Suprapubic skin (tissue), 4 donors: ENCODE measurements around the gene ICA1. TPM values are rescaled to one million over a fixed set of nuclear protein-coding genes. Genes with fewer than 3 reads are reported as not detected.

ENCODE experiments used
- DNase-seq, 2 donors: peaks; one replicate each; pipeline ENCODE4 v3.0.0-alpha.2; 2019; ENCODE audit warnings: low spot score in 2 of 2
- H3K27ac ChIP-seq: fragments of 200-600 bp; sonication (generic); one replicate; pipeline ENCODE4 v1.5.1; 2019
- H3K27me3 ChIP-seq: fragments of 200-600 bp; sonication (generic); one replicate; pipeline ENCODE4 v1.5.1; 2019
- H3K36me3 ChIP-seq: fragments of 200-600 bp; sonication (generic); one replicate; pipeline ENCODE4 v1.5.1; 2019
- H3K4me1 ChIP-seq: fragments of 200-600 bp; sonication (generic); one replicate; pipeline ENCODE4 v1.5.1; 2019
- H3K4me3 ChIP-seq: fragments of 200-600 bp; sonication (generic); one replicate; pipeline ENCODE4 v1.5.1; 2019; ENCODE audit warnings: mild to moderate bottlenecking
- H3K9me3 ChIP-seq: fragments of 200-600 bp; sonication (generic); one replicate; pipeline ENCODE4 v1.5.1; 2019
- CTCF ChIP-seq, 2 donors: fragments of 200-600 bp in 1 of 2; fragments of 450-650 bp in 1 of 2; sonication (generic) in 1 of 2; IDR thresholded peaks; one replicate each; pipeline ENCODE4 v1.5.1; 2016 to 2019; ENCODE audit warnings: antibody characterized with exemption in 2 of 2, mild to moderate bottlenecking in 1 of 2, moderate library complexity in 1 of 2
- EP300 ChIP-seq: sonication (generic); formaldehyde crosslinking; IDR thresholded peaks from one replicate; pipeline ENCODE4 v1.6.1; 2017; ENCODE audit warnings: antibody characterized with exemption
- POLR2A ChIP-seq, 2 donors: fragments of 450-650 bp; IDR thresholded peaks; one replicate each; pipeline ENCODE4 v1.6.1; 2017; ENCODE audit warnings: antibody characterized with exemption in 2 of 2, mild to moderate bottlenecking in 2 of 2, moderate library complexity in 2 of 2
- POLR2AphosphoS5 ChIP-seq, 3 donors: sonication (generic); formaldehyde crosslinking; IDR thresholded peaks; one replicate each; pipeline ENCODE4 v1.6.1; 2017; ENCODE audit warnings: antibody characterized with exemption in 3 of 3
- WGBS: methylation state at CpG from one replicate; pipeline ENCODE4 v1.1.5; 2018; 5-methylcytosine and 5-hydroxymethylcytosine counted together
- total RNA-seq, 4 donors: library from RNA; depleted of rRNA; stranded (reverse); fragments of >200 nt; gene quantifications; one replicate each; pipeline ENCODE4 v1.1.0, GENCODE V29; 2016

The ICA1 gene
- total RNA-seq, 4 donors from 2014 or later, result 22.3 to 140 (median 38.8) TPM

GRCh38 chr7:8232999-8233847, 28.7 kb downstream of the ICA1 start:
- Histone ChIP-seq H3K4me1 (no peaks in the 10 kb centered on the region), H3K27ac (no peak overlapping the region), H3K4me3 (no peak overlapping the region), H3K27me3 (no peaks in the 10 kb centered on the region), H3K36me3 (no peaks in the 10 kb centered on the region), H3K9me3 (no peaks in the 10 kb centered on the region)
- WGBS, result 88% methylated on average over 8 of the region's 8 CpGs
- no peak for TF ChIP-seq POLR2A (IDR thresholded peaks at IDR 0.05)
- TF ChIP-seq POLR2AphosphoS5 (IDR thresholded peaks at IDR 0.05), result no peak
- TF ChIP-seq EP300, result no peak
- no peak for TF ChIP-seq CTCF (IDR thresholded peaks at IDR 0.05)
- no peak for DNase-seq

GRCh38 chr7:8229927-8230326, 32.0 kb downstream of the ICA1 start:
- Histone ChIP-seq H3K4me1 (no peaks in the 10 kb centered on the region), H3K36me3 (no peaks in the 10 kb centered on the region), H3K27me3 (no peaks in the 10 kb centered on the region), H3K27ac (no peak overlapping the region), H3K9me3 (no peaks in the 10 kb centered on the region), H3K4me3 (no peak overlapping the region)
- WGBS, result 73% methylated on average over 3 of the region's 3 CpGs
- TF ChIP-seq CTCF (IDR thresholded peaks at IDR 0.05) (no peak), POLR2AphosphoS5 (IDR thresholded peaks at IDR 0.05) (no peak), EP300 (no peak), POLR2A (IDR thresholded peaks at IDR 0.05) (no peak)
- no peak for DNase-seq

- no peak for DNase-seq
- Histone ChIP-seq H3K27ac (no peak overlapping the region), H3K36me3 (no peaks in the 10 kb centered on the region), H3K9me3 (no peaks in the 10 kb centered on the region), H3K27me3 (no peaks in the 10 kb centered on the region), H3K4me3 (no peak overlapping the region), H3K4me1 (no peaks in the 10 kb centered on the region)
- 94% methylated on average over 6 of the region's 6 CpGs for WGBS
- TF ChIP-seq EP300, result no peak
- TF ChIP-seq CTCF (IDR thresholded peaks at IDR 0.05), result no peak
- TF ChIP-seq POLR2A (IDR thresholded peaks at IDR 0.05), result no peak
- TF ChIP-seq POLR2AphosphoS5 (IDR thresholded peaks at IDR 0.05), result no peak
Observed at GRCh38 chr7:8228766-8229674, 32.9 kb downstream of the ICA1 start.

GRCh38 chr7:8228068-8228467, 33.9 kb downstream of the ICA1 start:
- Histone ChIP-seq H3K27me3 (no peaks in the 10 kb centered on the region), H3K27ac (no peak overlapping the region), H3K4me1 (no peaks in the 10 kb centered on the region), H3K4me3 (no peak overlapping the region), H3K9me3 (no peaks in the 10 kb centered on the region), H3K36me3 (no peaks in the 10 kb centered on the region)
- TF ChIP-seq POLR2AphosphoS5 (IDR thresholded peaks at IDR 0.05), result no peak
- no peak for DNase-seq

GRCh38 chr7:8227261-8227660, 34.7 kb downstream of the ICA1 start:
- Histone ChIP-seq H3K9me3 (no peaks in the 10 kb centered on the region), H3K4me3 (no peak overlapping the region), H3K36me3 (no peaks in the 10 kb centered on the region), H3K27me3 (no peaks in the 10 kb centered on the region), H3K27ac (no peak overlapping the region), H3K4me1 (no peaks in the 10 kb centered on the region)
- WGBS, result 93% methylated on average over 3 of the region's 3 CpGs
- TF ChIP-seq EP300 (no peak), CTCF (IDR thresholded peaks at IDR 0.05) (no peak), POLR2A (IDR thresholded peaks at IDR 0.05) (no peak), POLR2AphosphoS5 (IDR thresholded peaks at IDR 0.05) (no peak)
- DNase-seq, result no peak
